Esophagus muscularis mucosa (tissue), 4 donors: ENCODE measurements around the gene BORCS5. TPM values are rescaled to one million over a fixed set of nuclear protein-coding genes. Genes with fewer than 3 reads are reported as not detected.

ENCODE experiments used
- DNase-seq: peaks from one replicate; pipeline ENCODE4 v3.0.0-alpha.2; 2017; ENCODE audit errors: extremely low spot score
- H3K27ac ChIP-seq, 4 donors: fragments of 200-600 bp; sonication (generic); replicated peaks in 1 of 4; 1 replicate in 3 of 4; 2 replicates in 1 of 4; pipeline ENCODE4 v1.5.1; 2016 to 2019; ENCODE audit warnings: mild to moderate bottlenecking in 1 of 4
- H3K27me3 ChIP-seq, 4 donors: fragments of 200-600 bp; sonication (generic); one replicate each; pipeline versions ENCODE4 v1.5.1 to v1.6.0; 2016 to 2019
- H3K36me3 ChIP-seq, 4 donors: fragments of 200-600 bp; sonication (generic); one replicate each; pipeline ENCODE4 v1.5.1; 2016 to 2019
- H3K4me1 ChIP-seq, 4 donors: fragments of 200-600 bp; sonication (generic); one replicate each; pipeline ENCODE4 v1.5.1; 2016 to 2019
- H3K4me3 ChIP-seq, 4 donors: fragments of 200-600 bp; sonication (generic); 1 replicate in 2 of 4; 2 replicates in 2 of 4; pipeline ENCODE4 v1.5.1; 2016 to 2019; ENCODE audit warnings: mild to moderate bottlenecking in 4 of 4, moderate library complexity in 1 of 4
- H3K9me3 ChIP-seq, 4 donors: fragments of 200-600 bp; sonication (generic); 1 replicate in 3 of 4; 2 replicates in 1 of 4; pipeline ENCODE4 v1.5.1; 2016 to 2019
- CTCF ChIP-seq, 3 experiments: fragments of 200-600 bp in 2 of 3; fragments of 450-650 bp in 1 of 3; sonication (generic) in 2 of 3; IDR thresholded peaks; one replicate each; pipeline ENCODE4 v1.5.1; 2017 to 2019; ENCODE audit warnings: antibody characterized with exemption in 3 of 3, mild to moderate bottlenecking in 2 of 3, moderate library complexity in 1 of 3
- EP300 ChIP-seq: sonication (generic); formaldehyde crosslinking; IDR thresholded peaks from one replicate; pipeline ENCODE4 v1.6.1; 2017; ENCODE audit warnings: antibody characterized with exemption
- POLR2A ChIP-seq: fragments of 450-650 bp; IDR thresholded peaks from one replicate; pipeline ENCODE4 v1.6.1; 2017; ENCODE audit warnings: antibody characterized with exemption, moderate library complexity, mild to moderate bottlenecking, low read depth
- POLR2AphosphoS5 ChIP-seq, 2 donors: sonication (generic); formaldehyde crosslinking; IDR thresholded peaks; one replicate each; pipeline ENCODE4 v1.6.1; 2017; ENCODE audit warnings: antibody characterized with exemption in 2 of 2
- WGBS: methylation state at CpG from one replicate; pipeline ENCODE4 v1.1.5; 2018; 5-methylcytosine and 5-hydroxymethylcytosine counted together
- intact Hi-C: fragments of 100-400 bp; cut with DNase I; formaldehyde crosslinking; loops from one replicate; pipeline ENCODE4 v1.15.1; 2023
- total RNA-seq, 4 donors: library from RNA; depleted of rRNA; stranded (reverse); fragments of >200 nt; gene quantifications; one replicate each; pipeline versions ENCODE4 v1.1.0 to v1.2.1, GENCODE V29; 2016

Gene BORCS5
- total RNA-seq, 4 donors from 2014 or later, result 16.5 to 25.0 (median 19.0) TPM

GRCh38 chr12:12511021-12511783 is 154.3 kb downstream of the BORCS5 start:
- Histone ChIP-seq H3K9me3 (no peaks in the 10 kb centered on the region), H3K27ac (no peak overlapping the region), H3K27me3 (no peaks in the 10 kb centered on the region), H3K4me3 (no peak overlapping the region), H3K36me3 (no peaks in the 10 kb centered on the region), H3K4me1 (peaks cover 30 to 34% (median 33%) of the 10 kb centered on the region in 4 donors)
- no peak for DNase-seq
- TF ChIP-seq EP300 (no peak), POLR2A (no peak), POLR2AphosphoS5 (IDR thresholded peaks at IDR 0.05) (no peak), CTCF (IDR thresholded peaks at IDR 0.05) (no peak)
- 67% methylated on average over 3 of the region's 3 CpGs for WGBS
- intact Hi-C loops, result no loop called here

- Histone ChIP-seq H3K36me3 (peaks cover 0 to 5% (median 0%) of the 10 kb centered on the region in 4 donors), H3K4me1 (peaks cover 22 to 25% (median 25%) of the 10 kb centered on the region in 4 donors), H3K4me3 (no peak overlapping the region), H3K27me3 (no peaks in the 10 kb centered on the region), H3K9me3 (no peaks in the 10 kb centered on the region), H3K27ac (no peak overlapping the region)
- 81% methylated on average over 5 of the region's 5 CpGs for WGBS
- no peak for DNase-seq
- TF ChIP-seq POLR2A (no peak), POLR2AphosphoS5 (IDR thresholded peaks at IDR 0.05) (no peak), CTCF (IDR thresholded peaks at IDR 0.05) (no peak), EP300 (no peak)
- intact Hi-C loops, result no loop called here
These were observed 155.2 kb downstream of the BORCS5 start for GRCh38 chr12:12511895-12512711.

- TF ChIP-seq EP300, result no peak
- TF ChIP-seq CTCF (IDR thresholded peaks at IDR 0.05), result no peak
- TF ChIP-seq POLR2AphosphoS5 (IDR thresholded peaks at IDR 0.05), result no peak
- no peak for TF ChIP-seq POLR2A
These were observed 156.6 kb downstream of the BORCS5 start for GRCh38 chr12:12513416-12514006.

GRCh38 chr12:12518464-12518845 is 161.6 kb downstream of the BORCS5 start:
- H3K9me3 ChIP-seq, result no peaks in the 10 kb centered on the region
- intact Hi-C loops, result no loop called here
- peaks cover 0 to 30% (median 18%) of the 10 kb centered on the region in 4 donors for H3K36me3 ChIP-seq
- no peak for TF ChIP-seq POLR2A
- no peak for TF ChIP-seq POLR2AphosphoS5 (IDR thresholded peaks at IDR 0.05)
- TF ChIP-seq EP300, result no peak
- H3K27me3 ChIP-seq, result no peaks in the 10 kb centered on the region
- no peak overlapping the region for H3K27ac ChIP-seq
- no peak overlapping the region for H3K4me3 ChIP-seq
- WGBS, result 98% methylated on average over 3 of the region's 3 CpGs
- H3K4me1 ChIP-seq, result peaks cover 4 to 19% (median 14%) of the 10 kb centered on the region in 4 donors
- DNase-seq, result no peak

More at GRCh38 chr12:12513416-12514006, 156.6 kb downstream of the BORCS5 start:
- Histone ChIP-seq H3K4me1 (peaks cover 12 to 21% (median 15%) of the 10 kb centered on the region in 4 donors), H3K36me3 (peaks cover 0 to 19% (median 9%) of the 10 kb centered on the region in 4 donors), H3K27ac (no peak overlapping the region), H3K27me3 (no peaks in the 10 kb centered on the region), H3K4me3 (no peak overlapping the region), H3K9me3 (no peaks in the 10 kb centered on the region)
- WGBS, result 87% methylated on average over 3 of the region's 3 CpGs
- DNase-seq, result no peak
- intact Hi-C loops, result no loop called here

- Histone ChIP-seq H3K36me3 (peaks cover 0 to 30% (median 18%) of the 10 kb centered on the region in 4 donors), H3K27me3 (no peaks in the 10 kb centered on the region), H3K9me3 (no peaks in the 10 kb centered on the region), H3K4me3 (no peak overlapping the region), H3K27ac (no peak overlapping the region), H3K4me1 (peaks cover 0 to 19% (median 11%) of the 10 kb centered on the region in 4 donors)
- intact Hi-C loops, result no loop called here
- WGBS, result 63% methylated on average over 4 of the region's 4 CpGs
- TF ChIP-seq CTCF (IDR thresholded peaks at IDR 0.05), result no peak
- no peak for TF ChIP-seq POLR2A
- no peak for TF ChIP-seq EP300
- TF ChIP-seq POLR2AphosphoS5 (IDR thresholded peaks at IDR 0.05), result no peak
- DNase-seq, result no peak
These were observed 162.0 kb downstream of the BORCS5 start for GRCh38 chr12:12518919-12519318.
